Muscle layer of colon (tissue), 2 donors: Measurements from ENCODE around the gene LARP4B.

ENCODE experiments used
- H3K27ac ChIP-seq: one replicate; pipeline ENCODE4 v1.7.0; 2013; ENCODE audit warnings: low read depth, mild to moderate bottlenecking, low read length, moderate library complexity
- H3K27me3 ChIP-seq, 2 donors: one replicate each; pipeline ENCODE4 v1.7.0; 2013; ENCODE audit warnings: low read length in 2 of 2, mild to moderate bottlenecking in 2 of 2; ENCODE audit not compliant: insufficient read depth in 2 of 2, control insufficient read depth in 1 of 2
- H3K36me3 ChIP-seq: one replicate; pipeline ENCODE4 v1.7.0; 2013; ENCODE audit warnings: mild to moderate bottlenecking, low read length; ENCODE audit not compliant: insufficient read depth
- H3K4me1 ChIP-seq: one replicate; pipeline ENCODE4 v1.7.0; 2013; ENCODE audit warnings: mild to moderate bottlenecking, low read length; ENCODE audit not compliant: insufficient read depth
- H3K4me3 ChIP-seq, 2 donors: one replicate each; pipeline ENCODE4 v1.7.0; 2013; ENCODE audit warnings: low read length in 2 of 2, low read depth in 1 of 2, mild to moderate bottlenecking in 1 of 2, moderate library complexity in 1 of 2
- H3K9ac ChIP-seq: one replicate; pipeline ENCODE4 v1.7.0; 2013; ENCODE audit warnings: low read length
- H3K9me3 ChIP-seq: one replicate; pipeline ENCODE4 v1.7.0; 2013; ENCODE audit warnings: mild to moderate bottlenecking, low read length
- donor health status: abdominal sarcoma.
- donor health status: Adenocarcinoma of cecum.

LARP4B gene

DNA sequence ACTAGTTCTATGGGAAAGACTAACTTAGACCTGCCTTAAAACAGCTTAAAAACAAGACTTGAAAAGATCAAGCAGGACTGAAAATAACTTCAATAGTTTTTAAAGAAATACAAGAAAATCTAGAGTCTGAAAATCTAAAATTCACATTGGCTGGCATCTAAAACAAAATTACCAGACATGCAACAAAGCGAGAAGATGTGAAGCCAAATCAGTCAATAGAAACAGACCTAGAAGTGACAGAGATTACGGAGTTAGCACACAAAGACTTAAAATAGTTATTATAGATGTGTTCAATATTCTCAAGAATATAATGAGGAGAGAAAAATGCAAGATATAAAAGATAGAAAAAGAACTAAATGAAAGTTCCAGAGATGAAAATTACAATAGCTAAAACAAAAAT lies 163.7 kb downstream of the LARP4B start:
- no peaks in the 10 kb centered on the region for H3K27me3 ChIP-seq
- no peak overlapping the region for H3K27ac ChIP-seq
- no peaks in the 10 kb centered on the region for H3K9me3 ChIP-seq
- H3K9ac ChIP-seq = no peak overlapping the region
- H3K4me3 ChIP-seq = no peak overlapping the region
- no peaks in the 10 kb centered on the region for H3K4me1 ChIP-seq
- H3K36me3 ChIP-seq = no peaks in the 10 kb centered on the region

GRCh38 chr10:767211-767610 lies 164.3 kb downstream of the LARP4B start:
- Histone ChIP-seq H3K4me3 (no peak overlapping the region), H3K4me1 (no peaks in the 10 kb centered on the region), H3K36me3 (no peaks in the 10 kb centered on the region), H3K9ac (no peak overlapping the region), H3K9me3 (peaks cover under 1% of the 10 kb centered on the region), H3K27me3 (no peaks in the 10 kb centered on the region), H3K27ac (no peak overlapping the region)

GRCh38 chr10:761376-761775 lies 170.1 kb downstream of the LARP4B start:
- no peaks in the 10 kb centered on the region for H3K4me1 ChIP-seq
- H3K9me3 ChIP-seq = peaks cover 15% of the 10 kb centered on the region
- no peak overlapping the region for H3K9ac ChIP-seq
- no peaks in the 10 kb centered on the region for H3K27me3 ChIP-seq
- no peak overlapping the region for H3K4me3 ChIP-seq
- no peak overlapping the region for H3K27ac ChIP-seq
- H3K36me3 ChIP-seq = no peaks in the 10 kb centered on the region

- H3K9ac ChIP-seq = no peak overlapping the region
- no peak overlapping the region for H3K27ac ChIP-seq
- no peak overlapping the region for H3K4me3 ChIP-seq
- H3K9me3 ChIP-seq = peaks cover 15% of the 10 kb centered on the region
- H3K27me3 ChIP-seq = no peaks in the 10 kb centered on the region
- H3K36me3 ChIP-seq = no peaks in the 10 kb centered on the region
- no peaks in the 10 kb centered on the region for H3K4me1 ChIP-seq
Observed at GRCh38 chr10:760622-761021, 170.9 kb downstream of the LARP4B start.

DNA sequence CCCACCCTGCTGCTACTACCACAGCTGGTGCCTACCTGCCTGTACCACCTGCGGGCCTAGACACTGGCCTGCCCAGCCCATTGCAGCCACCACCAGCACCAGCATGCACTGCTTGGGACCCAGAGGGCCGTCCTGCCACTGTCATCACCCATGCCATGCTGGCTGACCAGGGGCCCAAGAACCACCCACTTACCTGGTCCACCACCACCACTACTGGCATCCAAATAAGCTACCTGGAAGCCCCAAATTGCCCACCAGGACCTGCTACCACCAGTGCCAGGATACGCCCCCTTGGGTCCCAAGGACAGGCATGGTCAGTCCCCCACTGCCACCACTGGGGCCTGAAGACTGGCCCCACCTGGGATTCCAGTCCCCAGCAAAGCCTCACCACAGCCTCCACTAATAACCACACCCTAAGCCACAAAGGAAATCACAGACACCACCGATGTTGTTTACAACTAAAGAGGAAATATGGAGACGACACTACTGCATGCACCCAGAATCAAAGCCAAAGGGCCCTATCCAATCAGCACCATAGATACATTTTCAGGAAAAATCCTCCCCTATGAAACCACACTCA lies 171.5 kb downstream of the LARP4B start:
- no peak overlapping the region for H3K9ac ChIP-seq
- H3K36me3 ChIP-seq = no peaks in the 10 kb centered on the region
- H3K4me3 ChIP-seq = no peak overlapping the region
- H3K27ac ChIP-seq = no peak overlapping the region
- no peaks in the 10 kb centered on the region for H3K27me3 ChIP-seq
- peaks cover 15% of the 10 kb centered on the region for H3K9me3 ChIP-seq
- H3K4me1 ChIP-seq = no peaks in the 10 kb centered on the region
